ENCODE data around the gene CABP7.

DNA sequence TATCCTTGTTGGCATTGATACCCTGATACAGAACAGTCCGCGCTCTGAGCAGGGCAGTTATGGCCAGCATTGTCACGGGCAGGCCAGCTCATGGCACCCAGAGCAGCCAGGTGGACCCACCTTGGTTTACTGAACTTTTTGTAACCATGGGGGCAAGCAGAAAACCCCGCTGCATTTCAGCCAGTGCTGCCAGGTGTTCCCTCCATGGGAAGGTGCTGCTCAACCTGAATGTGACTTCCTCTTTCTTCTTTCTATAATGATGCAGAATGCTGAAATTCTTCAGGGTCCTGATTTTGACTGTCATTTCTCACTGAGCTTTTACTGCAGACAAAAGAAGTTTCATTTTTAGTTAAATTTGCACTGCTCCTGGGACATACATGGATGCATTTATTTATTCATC lies 35.6 kb upstream of the CABP7 start:
- TF ChIP-seq, protein P1, sequence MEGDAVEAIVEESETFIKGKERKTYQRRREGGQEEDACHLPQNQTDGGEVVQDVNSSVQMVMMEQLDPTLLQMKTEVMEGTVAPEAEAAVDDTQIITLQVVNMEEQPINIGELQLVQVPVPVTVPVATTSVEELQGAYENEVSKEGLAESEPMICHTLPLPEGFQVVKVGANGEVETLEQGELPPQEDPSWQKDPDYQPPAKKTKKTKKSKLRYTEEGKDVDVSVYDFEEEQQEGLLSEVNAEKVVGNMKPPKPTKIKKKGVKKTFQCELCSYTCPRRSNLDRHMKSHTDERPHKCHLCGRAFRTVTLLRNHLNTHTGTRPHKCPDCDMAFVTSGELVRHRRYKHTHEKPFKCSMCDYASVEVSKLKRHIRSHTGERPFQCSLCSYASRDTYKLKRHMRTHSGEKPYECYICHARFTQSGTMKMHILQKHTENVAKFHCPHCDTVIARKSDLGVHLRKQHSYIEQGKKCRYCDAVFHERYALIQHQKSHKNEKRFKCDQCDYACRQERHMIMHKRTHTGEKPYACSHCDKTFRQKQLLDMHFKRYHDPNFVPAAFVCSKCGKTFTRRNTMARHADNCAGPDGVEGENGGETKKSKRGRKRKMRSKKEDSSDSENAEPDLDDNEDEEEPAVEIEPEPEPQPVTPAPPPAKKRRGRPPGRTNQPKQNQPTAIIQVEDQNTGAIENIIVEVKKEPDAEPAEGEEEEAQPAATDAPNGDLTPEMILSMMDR (IDR thresholded peaks at IDR 0.05): no peak
- TF ChIP-seq POLR2A (IDR thresholded peaks at IDR 0.05): no peak
